ENCODE data around the gene PML. TPM values are rescaled to one million over a fixed set of nuclear protein-coding genes. Genes with fewer than 3 reads are reported as not detected.

Gene PML
- total and polyA plus RNA-seq, 9 of the 15 experiments (the other 6 are each of a cell fraction or from before 2014, with no cell fraction given): 5.0 to 50.7 (median 10.1) TPM

DNA sequence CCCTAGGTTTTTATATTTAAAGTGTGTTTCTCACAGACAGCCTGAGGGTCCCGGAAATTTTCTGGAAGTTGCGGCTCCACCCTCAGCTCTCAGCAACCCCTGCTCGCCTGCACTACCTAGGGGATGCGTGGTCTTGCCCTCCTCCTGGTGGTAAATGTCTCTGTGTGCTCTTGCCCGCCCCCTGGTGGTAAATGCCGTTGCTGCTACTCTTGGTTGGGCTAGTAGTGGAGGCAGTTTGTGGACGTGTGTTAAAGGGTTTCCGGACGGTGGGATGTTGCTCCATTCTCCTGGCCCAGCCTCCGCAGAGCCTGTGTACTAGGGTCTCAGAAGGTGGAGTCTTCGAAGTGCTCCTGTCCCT is 29.8 kb upstream of the PML start (continued):
- TF ChIP-seq, protein P1, sequence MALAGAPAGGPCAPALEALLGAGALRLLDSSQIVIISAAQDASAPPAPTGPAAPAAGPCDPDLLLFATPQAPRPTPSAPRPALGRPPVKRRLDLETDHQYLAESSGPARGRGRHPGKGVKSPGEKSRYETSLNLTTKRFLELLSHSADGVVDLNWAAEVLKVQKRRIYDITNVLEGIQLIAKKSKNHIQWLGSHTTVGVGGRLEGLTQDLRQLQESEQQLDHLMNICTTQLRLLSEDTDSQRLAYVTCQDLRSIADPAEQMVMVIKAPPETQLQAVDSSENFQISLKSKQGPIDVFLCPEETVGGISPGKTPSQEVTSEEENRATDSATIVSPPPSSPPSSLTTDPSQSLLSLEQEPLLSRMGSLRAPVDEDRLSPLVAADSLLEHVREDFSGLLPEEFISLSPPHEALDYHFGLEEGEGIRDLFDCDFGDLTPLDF (CRISPR knock-in tag; IDR thresholded peaks at IDR 0.05): no peak
- TF ChIP-seq, protein P2, sequence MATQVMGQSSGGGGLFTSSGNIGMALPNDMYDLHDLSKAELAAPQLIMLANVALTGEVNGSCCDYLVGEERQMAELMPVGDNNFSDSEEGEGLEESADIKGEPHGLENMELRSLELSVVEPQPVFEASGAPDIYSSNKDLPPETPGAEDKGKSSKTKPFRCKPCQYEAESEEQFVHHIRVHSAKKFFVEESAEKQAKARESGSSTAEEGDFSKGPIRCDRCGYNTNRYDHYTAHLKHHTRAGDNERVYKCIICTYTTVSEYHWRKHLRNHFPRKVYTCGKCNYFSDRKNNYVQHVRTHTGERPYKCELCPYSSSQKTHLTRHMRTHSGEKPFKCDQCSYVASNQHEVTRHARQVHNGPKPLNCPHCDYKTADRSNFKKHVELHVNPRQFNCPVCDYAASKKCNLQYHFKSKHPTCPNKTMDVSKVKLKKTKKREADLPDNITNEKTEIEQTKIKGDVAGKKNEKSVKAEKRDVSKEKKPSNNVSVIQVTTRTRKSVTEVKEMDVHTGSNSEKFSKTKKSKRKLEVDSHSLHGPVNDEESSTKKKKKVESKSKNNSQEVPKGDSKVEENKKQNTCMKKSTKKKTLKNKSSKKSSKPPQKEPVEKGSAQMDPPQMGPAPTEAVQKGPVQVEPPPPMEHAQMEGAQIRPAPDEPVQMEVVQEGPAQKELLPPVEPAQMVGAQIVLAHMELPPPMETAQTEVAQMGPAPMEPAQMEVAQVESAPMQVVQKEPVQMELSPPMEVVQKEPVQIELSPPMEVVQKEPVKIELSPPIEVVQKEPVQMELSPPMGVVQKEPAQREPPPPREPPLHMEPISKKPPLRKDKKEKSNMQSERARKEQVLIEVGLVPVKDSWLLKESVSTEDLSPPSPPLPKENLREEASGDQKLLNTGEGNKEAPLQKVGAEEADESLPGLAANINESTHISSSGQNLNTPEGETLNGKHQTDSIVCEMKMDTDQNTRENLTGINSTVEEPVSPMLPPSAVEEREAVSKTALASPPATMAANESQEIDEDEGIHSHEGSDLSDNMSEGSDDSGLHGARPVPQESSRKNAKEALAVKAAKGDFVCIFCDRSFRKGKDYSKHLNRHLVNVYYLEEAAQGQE (IDR thresholded peaks at IDR 0.05; ENCODE audit: borderline replicate concordance): peak; percentile 48; the same call in 1 of the 2 replicates
- TF ChIP-seq, protein P2 (CRISPR knock-in tag; IDR thresholded peaks at IDR 0.05; ENCODE audit: low read depth): no peak
- TF ChIP-seq KDM4B (IDR thresholded peaks at IDR 0.05; ENCODE audit: borderline replicate concordance in 2 of 2, low read depth in 1 of 2) (no peak), RAD51 (IDR thresholded peaks at IDR 0.05; ENCODE audit: borderline replicate concordance, low read depth) (no peak)

Data from K562 (cell line).